Measurements from ENCODE around the gene C1QB.

- no peak for TF ChIP-seq POLR2A (IDR thresholded peaks at IDR 0.05; ENCODE audit: control extremely low read depth in 1 of 2, low read depth in 2 of 2, low read length in 2 of 2)
- no peak for TF ChIP-seq GABPA (IDR thresholded peaks at IDR 0.05; ENCODE audit: borderline replicate concordance, insufficient read depth, low read length)
- TF ChIP-seq CTCF (IDR thresholded peaks at IDR 0.05; ENCODE audit: control extremely low read depth in 1 of 3, insufficient read depth in 1 of 3, low read depth in 1 of 3, low read length in 3 of 3): no peak
- no peak for TF ChIP-seq YY1 (IDR thresholded peaks at IDR 0.05; ENCODE audit: low read depth, low read length)
- TF ChIP-seq CHD2 (IDR thresholded peaks at IDR 0.05; ENCODE audit: low read length): no peak
- no peak for TF ChIP-seq EP300 (IDR thresholded peaks at IDR 0.05; ENCODE audit: borderline replicate concordance in 1 of 2, low read depth in 2 of 2, low read length in 2 of 2)
- TF ChIP-seq SIX5 (IDR thresholded peaks at IDR 0.05; ENCODE audit: low read depth, low read length): no peak
- TF ChIP-seq CHD1 (IDR thresholded peaks at IDR 0.05; ENCODE audit: low read depth, low read length): no peak
Measured at GRCh38 chr1:22660716-22661241, 7.7 kb downstream of the C1QB start.
